T47D (cell line): ENCODE results near the gene NTM.

Source experiments
- DNase-seq, 2 experiments: peaks; one replicate each; pipeline versions ENCODE4 v3.0.0 to v3.0.0-alpha.2; 2011 to 2012; ENCODE audit warnings: low read depth in 1 of 2, low spot score in 1 of 2
- JUND ChIP-seq: IDR thresholded peaks from 2 replicates; pipeline ENCODE4 v1.6.1; 2012; ENCODE audit warnings: low read depth
- in situ Hi-C: cut with HindIII; loops from 2 replicates; pipeline ENCODE4 v1.10.0; 2016; ENCODE audit warnings: low sequenced_read_pairs, low pct_unique_long_range_greater_than_20kb

The NTM gene

GRCh38 chr11:131998020-131998419 is 627.6 kb downstream of the NTM start:
- no peak for TF ChIP-seq JUND
- DNase-seq = no peak
- in situ Hi-C loops = no loop called here

- TF ChIP-seq JUND = no peak
- DNase-seq = no peak
- in situ Hi-C loops = no loop called here
Observed at GRCh38 chr11:131999084-131999483, 628.7 kb downstream of the NTM start.

- TF ChIP-seq JUND = no peak
- no peak for DNase-seq
- in situ Hi-C loops = no loop called here
Observed at GRCh38 chr11:131999955-132000354, 629.5 kb downstream of the NTM start.

GRCh38 chr11:132005887-132006286 is 635.5 kb downstream of the NTM start:
- in situ Hi-C loops = no loop called here
- no peak for TF ChIP-seq JUND
- DNase-seq = no peak

- DNase-seq = no peak
- TF ChIP-seq JUND = no peak
- in situ Hi-C loops = no loop called here
Observed at GRCh38 chr11:132006884-132007580, 636.6 kb downstream of the NTM start.

- no peak for DNase-seq
- TF ChIP-seq JUND = no peak
- in situ Hi-C loops = no loop called here
Observed at GRCh38 chr11:132008226-132008625, 637.8 kb downstream of the NTM start.

- no peak for DNase-seq
- in situ Hi-C loops = no loop called here
- no peak for TF ChIP-seq JUND
Observed at GRCh38 chr11:132008872-132009271, 638.5 kb downstream of the NTM start.

GRCh38 chr11:132020001-132020400 is 649.6 kb downstream of the NTM start:
- DNase-seq = no peak
- in situ Hi-C loops = no loop called here
- no peak for TF ChIP-seq JUND

- DNase-seq = no peak
- no peak for TF ChIP-seq JUND
- in situ Hi-C loops = no loop called here
Observed at GRCh38 chr11:132022285-132022684, 651.9 kb downstream of the NTM start.

- in situ Hi-C loops = no loop called here
- no peak for DNase-seq
- no peak for TF ChIP-seq JUND
Observed at GRCh38 chr11:132022733-132023478, 652.5 kb downstream of the NTM start.

- in situ Hi-C loops = no loop called here
- DNase-seq = no peak
- TF ChIP-seq JUND = no peak
Observed at GRCh38 chr11:132024587-132025295, 654.3 kb downstream of the NTM start.

GRCh38 chr11:132026746-132027145 is 656.3 kb downstream of the NTM start:
- no peak for TF ChIP-seq JUND
- in situ Hi-C loops = no loop called here
- DNase-seq = no peak
